Measurements from ENCODE around the gene SURF2. TPM values are rescaled to one million over a fixed set of nuclear protein-coding genes. Genes with fewer than 3 reads are reported as not detected.

The SURF2 gene
- total and polyA plus RNA-seq, 9 of the 15 experiments (the other 6 are each of a cell fraction or from before 2014, with no cell fraction given) = 5.5 to 82.5 (median 21.3) TPM

DNA sequence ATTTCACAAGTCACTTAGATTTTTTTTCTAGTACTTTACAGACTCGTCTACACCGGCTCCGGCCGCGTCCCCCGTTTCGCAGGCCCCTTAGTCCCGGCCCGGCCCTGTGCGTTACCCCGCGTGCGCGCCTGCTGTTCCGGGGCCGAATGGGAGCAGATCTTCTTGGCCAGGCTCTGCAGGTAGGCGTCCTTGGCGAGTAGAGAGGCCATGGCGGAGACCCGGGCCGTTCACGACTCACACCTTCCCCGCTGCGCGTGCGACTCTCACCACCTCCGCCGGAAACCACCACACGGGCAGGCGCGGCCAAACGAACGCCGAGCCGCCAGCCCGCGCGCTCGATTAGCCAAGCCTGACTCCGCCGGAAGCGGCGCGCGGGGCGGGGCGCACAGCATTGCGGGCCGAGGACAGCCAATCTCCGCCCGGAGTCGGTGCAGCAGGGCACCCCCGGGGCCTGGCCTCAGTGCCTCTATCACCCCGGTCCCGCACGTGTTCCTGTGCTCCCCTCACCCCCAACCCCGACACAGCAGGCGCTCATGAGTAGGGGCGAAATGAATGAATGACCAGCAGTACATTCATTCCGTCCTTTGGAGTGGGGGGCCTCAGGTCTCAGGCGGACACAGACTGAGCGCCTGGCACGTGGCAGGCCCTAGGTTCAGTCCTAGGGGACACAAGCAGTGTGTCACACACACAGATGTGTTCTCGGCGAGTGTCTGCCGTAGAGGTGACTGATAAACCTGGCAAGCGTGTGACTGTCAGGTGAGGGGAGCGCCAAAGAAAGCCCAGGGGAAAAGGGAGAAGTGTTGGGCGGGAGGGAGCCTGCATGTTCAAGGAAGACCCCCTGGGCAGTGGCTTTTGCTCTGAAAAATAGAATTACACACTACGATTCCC, 20.2 kb upstream of the SURF2 start, which contains the start of gene SURF6 (continued):
- TF ChIP-seq PPARD (CRISPR knock-in tag; IDR thresholded peaks at IDR 0.05) = no peak
- TF ChIP-seq, protein P1, sequence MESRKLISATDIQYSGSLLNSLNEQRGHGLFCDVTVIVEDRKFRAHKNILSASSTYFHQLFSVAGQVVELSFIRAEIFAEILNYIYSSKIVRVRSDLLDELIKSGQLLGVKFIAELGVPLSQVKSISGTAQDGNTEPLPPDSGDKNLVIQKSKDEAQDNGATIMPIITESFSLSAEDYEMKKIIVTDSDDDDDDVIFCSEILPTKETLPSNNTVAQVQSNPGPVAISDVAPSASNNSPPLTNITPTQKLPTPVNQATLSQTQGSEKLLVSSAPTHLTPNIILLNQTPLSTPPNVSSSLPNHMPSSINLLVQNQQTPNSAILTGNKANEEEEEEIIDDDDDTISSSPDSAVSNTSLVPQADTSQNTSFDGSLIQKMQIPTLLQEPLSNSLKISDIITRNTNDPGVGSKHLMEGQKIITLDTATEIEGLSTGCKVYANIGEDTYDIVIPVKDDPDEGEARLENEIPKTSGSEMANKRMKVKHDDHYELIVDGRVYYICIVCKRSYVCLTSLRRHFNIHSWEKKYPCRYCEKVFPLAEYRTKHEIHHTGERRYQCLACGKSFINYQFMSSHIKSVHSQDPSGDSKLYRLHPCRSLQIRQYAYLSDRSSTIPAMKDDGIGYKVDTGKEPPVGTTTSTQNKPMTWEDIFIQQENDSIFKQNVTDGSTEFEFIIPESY (CRISPR knock-in tag; IDR thresholded peaks at IDR 0.05) = peak; percentile 74
- TF ChIP-seq ZNF23 (CRISPR knock-in tag; IDR thresholded peaks at IDR 0.05) = no peak
- no peak for TF ChIP-seq KDM2B (CRISPR knock-in tag; IDR thresholded peaks at IDR 0.05)
- TF ChIP-seq ZNF124 (CRISPR knock-in tag; IDR thresholded peaks at IDR 0.05) = no peak
- no peak for TF ChIP-seq ZNF316 (IDR thresholded peaks at IDR 0.05)
- no peak for TF ChIP-seq GTF2F1 (IDR thresholded peaks at IDR 0.05; ENCODE audit: low read depth, low read length)
- TF ChIP-seq GABPB2 (CRISPR knock-in tag; conservative IDR thresholded peaks at IDR 0.05) = no peak
- TF ChIP-seq, protein P2, sequence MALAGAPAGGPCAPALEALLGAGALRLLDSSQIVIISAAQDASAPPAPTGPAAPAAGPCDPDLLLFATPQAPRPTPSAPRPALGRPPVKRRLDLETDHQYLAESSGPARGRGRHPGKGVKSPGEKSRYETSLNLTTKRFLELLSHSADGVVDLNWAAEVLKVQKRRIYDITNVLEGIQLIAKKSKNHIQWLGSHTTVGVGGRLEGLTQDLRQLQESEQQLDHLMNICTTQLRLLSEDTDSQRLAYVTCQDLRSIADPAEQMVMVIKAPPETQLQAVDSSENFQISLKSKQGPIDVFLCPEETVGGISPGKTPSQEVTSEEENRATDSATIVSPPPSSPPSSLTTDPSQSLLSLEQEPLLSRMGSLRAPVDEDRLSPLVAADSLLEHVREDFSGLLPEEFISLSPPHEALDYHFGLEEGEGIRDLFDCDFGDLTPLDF (CRISPR knock-in tag; IDR thresholded peaks at IDR 0.05) = peak; percentile 89
- no peak for TF ChIP-seq RAD21 (CRISPR knock-in tag; conservative IDR thresholded peaks at IDR 0.05 in 1 of 2, IDR thresholded peaks at IDR 0.05 in 1 of 2)
- TF ChIP-seq ZNF3 (CRISPR knock-in tag; IDR thresholded peaks at IDR 0.05) = no peak
- TF ChIP-seq ZC3H11A (IDR thresholded peaks at IDR 0.05; ENCODE audit: low read depth, low read length) = no peak
- TF ChIP-seq ZNF121 (CRISPR knock-in tag; conservative IDR thresholded peaks at IDR 0.05) = no peak
- TF ChIP-seq NELFE (IDR thresholded peaks at IDR 0.05; ENCODE audit: insufficient read depth, insufficient read length) = no peak
- no peak for TF ChIP-seq SREBF1 (IDR thresholded peaks at IDR 0.05; ENCODE audit: borderline replicate concordance, low read depth, low read length)
- no peak for TF ChIP-seq FOS (IDR thresholded peaks at IDR 0.05; ENCODE audit: extremely low read depth, insufficient read length)
- TF ChIP-seq, protein P3, sequence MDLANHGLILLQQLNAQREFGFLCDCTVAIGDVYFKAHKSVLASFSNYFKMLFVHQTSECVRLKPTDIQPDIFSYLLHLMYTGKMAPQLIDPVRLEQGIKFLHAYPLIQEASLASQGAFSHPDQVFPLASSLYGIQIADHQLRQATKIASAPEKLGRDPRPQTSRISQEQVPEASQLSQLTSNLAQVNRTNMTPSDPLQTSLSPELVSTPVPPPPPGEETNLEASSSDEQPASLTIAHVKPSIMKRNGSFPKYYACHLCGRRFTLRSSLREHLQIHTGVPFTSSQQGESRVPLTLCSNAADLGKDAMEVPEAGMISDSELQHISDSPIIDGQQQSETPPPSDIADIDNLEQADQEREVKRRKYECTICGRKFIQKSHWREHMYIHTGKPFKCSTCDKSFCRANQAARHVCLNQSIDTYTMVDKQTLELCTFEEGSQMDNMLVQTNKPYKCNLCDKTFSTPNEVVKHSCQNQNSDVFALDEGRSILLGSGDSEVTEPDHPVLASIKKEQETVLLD (IDR thresholded peaks at IDR 0.05) = no peak
- TF ChIP-seq, protein P4, sequence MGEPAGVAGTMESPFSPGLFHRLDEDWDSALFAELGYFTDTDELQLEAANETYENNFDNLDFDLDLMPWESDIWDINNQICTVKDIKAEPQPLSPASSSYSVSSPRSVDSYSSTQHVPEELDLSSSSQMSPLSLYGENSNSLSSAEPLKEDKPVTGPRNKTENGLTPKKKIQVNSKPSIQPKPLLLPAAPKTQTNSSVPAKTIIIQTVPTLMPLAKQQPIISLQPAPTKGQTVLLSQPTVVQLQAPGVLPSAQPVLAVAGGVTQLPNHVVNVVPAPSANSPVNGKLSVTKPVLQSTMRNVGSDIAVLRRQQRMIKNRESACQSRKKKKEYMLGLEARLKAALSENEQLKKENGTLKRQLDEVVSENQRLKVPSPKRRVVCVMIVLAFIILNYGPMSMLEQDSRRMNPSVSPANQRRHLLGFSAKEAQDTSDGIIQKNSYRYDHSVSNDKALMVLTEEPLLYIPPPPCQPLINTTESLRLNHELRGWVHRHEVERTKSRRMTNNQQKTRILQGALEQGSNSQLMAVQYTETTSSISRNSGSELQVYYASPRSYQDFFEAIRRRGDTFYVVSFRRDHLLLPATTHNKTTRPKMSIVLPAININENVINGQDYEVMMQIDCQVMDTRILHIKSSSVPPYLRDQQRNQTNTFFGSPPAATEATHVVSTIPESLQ (CRISPR knock-in tag; IDR thresholded peaks at IDR 0.05) = peak; percentile 92; the same call in 1 of the 2 replicates
- TF ChIP-seq SMC3 (conservative IDR thresholded peaks at IDR 0.05; ENCODE audit: insufficient read depth, low read depth, low read length) = 0 out of 2 replicates have a peak, but pooled peaks have one; percentile 16
- no peak for TF ChIP-seq ZZZ3 (IDR thresholded peaks at IDR 0.05)
